ENCODE results near the gene RPS6KL1. TPM values are rescaled to one million over a fixed set of nuclear protein-coding genes. Genes with fewer than 3 reads are reported as not detected.

Gene RPS6KL1
- total RNA-seq, 1 experiment from 2014 or later, result 8.8 TPM

DNA sequence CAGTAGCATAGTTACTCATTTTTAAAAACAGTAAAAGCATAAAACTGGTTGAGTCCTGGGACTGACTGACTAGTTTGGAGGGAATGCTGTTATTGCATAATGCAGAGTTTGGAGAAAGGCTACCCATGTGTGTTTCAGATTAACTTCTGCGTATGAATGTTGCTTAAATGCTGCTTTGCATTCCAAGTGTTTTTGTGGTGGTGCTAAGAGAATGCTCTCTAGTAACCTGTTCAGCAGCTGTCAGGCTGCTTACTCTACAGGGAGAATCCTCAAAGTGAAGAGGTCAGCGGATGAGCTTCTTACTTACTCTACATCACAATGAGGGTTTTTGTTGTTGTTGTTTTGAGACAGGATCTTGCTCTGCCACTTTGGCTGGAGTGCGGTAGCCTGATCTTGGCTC lies 37.1 kb downstream of the RPS6KL1 start:
- POLR2A ChIA-PET, result no interaction called here
- no peak for TF ChIP-seq CTCF (IDR thresholded peaks at IDR 0.05; ENCODE audit: unreplicated experiment)
- no peaks in the 10 kb centered on the region for H3K27me3 Mint-ChIP-seq (ENCODE audit: insufficient read depth, unreplicated experiment)
- peak overlapping the region; percentile 48 for H3K27ac Mint-ChIP-seq (ENCODE audit: low read depth, unreplicated experiment)
- peak overlapping the region; percentile 34 for H3K4me3 Mint-ChIP-seq (ENCODE audit: unreplicated experiment)
- no TSS peak for BruUV-seq (replicated peaks)
- CTCF ChIA-PET, result interaction anchor here (0.6 to 1.6 kb wide), 4 partner anchors 20 to 204 kb away, joined by 3 to 8 read pairs (median 5); no protein-coding TSS in a partner anchor
- peak; percentile 67 for DNase-seq (ENCODE audit: unreplicated experiment)
- peaks cover 64% of the 10 kb centered on the region for H3K36me3 Mint-ChIP-seq (ENCODE audit: insufficient read depth, unreplicated experiment)
- no peaks in the 10 kb centered on the region for H3K9me3 Mint-ChIP-seq (ENCODE audit: unreplicated experiment)
- intact Hi-C loops (cut with micrococcal nuclease), result no loop called here
- peaks cover 56% of the 10 kb centered on the region for H3K4me1 Mint-ChIP-seq (ENCODE audit: insufficient read depth, unreplicated experiment)

GRCh38 chr14:74882103-74882920 lies 40.7 kb downstream of the RPS6KL1 start:
- POLR2A ChIA-PET, result interaction anchor here (0.5 to 5.5 kb wide), 27 partner anchors 8 to 1158 kb away, joined by 3 to 32 read pairs (median 3); partner anchors contain the start of genes AREL1, EIF2B2, FCF1 and RPS6KL1
- intact Hi-C loops (cut with micrococcal nuclease), result no loop called here
- Mint-ChIP-seq H3K27ac (ENCODE audit: low read depth, unreplicated experiment) (peak overlapping the region; percentile 99), H3K9me3 (ENCODE audit: unreplicated experiment) (no peaks in the 10 kb centered on the region), H3K4me1 (ENCODE audit: insufficient read depth, unreplicated experiment) (peaks cover 50% of the 10 kb centered on the region), H3K36me3 (ENCODE audit: insufficient read depth, unreplicated experiment) (peaks cover 31% of the 10 kb centered on the region), H3K4me3 (ENCODE audit: unreplicated experiment) (peak overlapping the region; percentile 99), H3K27me3 (ENCODE audit: insufficient read depth, unreplicated experiment) (no peaks in the 10 kb centered on the region)
- CTCF ChIA-PET, result interaction anchor here (0.6 to 15.4 kb wide), 10 partner anchors 11 to 507 kb away, joined by 3 to 204 read pairs (median 4); no protein-coding TSS in a partner anchor
- TF ChIP-seq CTCF (IDR thresholded peaks at IDR 0.05; ENCODE audit: unreplicated experiment), result no peak
- peak; percentile 55 for DNase-seq (ENCODE audit: unreplicated experiment)
- BruUV-seq (replicated peaks), result TSS peak; percentile 40

DNA sequence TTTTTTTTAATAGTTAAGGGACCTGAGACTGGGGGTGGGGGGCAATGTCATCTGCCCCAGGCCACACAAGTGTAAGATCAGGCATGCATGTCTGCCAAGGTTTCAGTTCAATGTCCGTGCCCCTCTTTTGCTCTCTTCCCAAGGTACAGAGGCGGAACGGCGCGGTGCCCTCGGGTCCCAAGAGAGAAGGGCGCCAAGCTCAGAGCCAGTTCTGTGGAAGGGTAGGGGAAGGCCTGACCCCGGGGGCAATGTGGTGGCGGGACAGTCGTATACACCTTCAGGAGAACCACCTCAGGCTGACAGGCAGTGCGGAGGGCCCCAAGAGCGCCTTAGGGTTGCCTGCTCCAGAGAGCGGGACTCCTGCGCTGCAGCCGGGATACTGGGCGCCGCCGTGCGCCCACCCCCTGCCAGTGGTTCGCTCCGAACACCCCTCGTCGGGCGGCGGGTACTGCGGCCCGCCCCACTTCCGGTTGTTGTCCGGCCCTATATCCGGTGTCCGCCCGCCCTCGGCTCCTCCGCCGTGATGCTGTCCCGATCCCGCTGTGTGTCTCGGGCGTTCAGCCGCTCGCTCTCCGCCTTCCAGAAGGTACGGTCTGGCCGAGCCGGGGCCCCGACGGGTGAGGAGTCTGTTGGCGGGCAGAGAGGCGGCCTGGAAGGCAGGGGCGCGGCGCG lies 41.5 kb downstream of the RPS6KL1 start, which contains the start of gene DLST:
Gene DLST, plus strand, starts transcription at position 486 of the 672 bp plus-strand sequence. Its CDS starts 38 bp downstream, at position 524.
- intact Hi-C loops (cut with micrococcal nuclease), result no loop called here
- Mint-ChIP-seq H3K9me3 (ENCODE audit: unreplicated experiment) (no peaks in the 10 kb centered on the region), H3K4me3 (ENCODE audit: unreplicated experiment) (peak within 1 kb of the TSS; percentile 99), H3K36me3 (ENCODE audit: insufficient read depth, unreplicated experiment) (peaks cover 29% of the 10 kb centered on the region), H3K27me3 (ENCODE audit: insufficient read depth, unreplicated experiment) (no peaks in the 10 kb centered on the region), H3K4me1 (ENCODE audit: insufficient read depth, unreplicated experiment) (peaks cover 50% of the 10 kb centered on the region), H3K27ac (ENCODE audit: low read depth, unreplicated experiment) (peak within 1 kb of the TSS; percentile 99)
- ChIA-PET POLR2A (interaction anchor here (0.6 to 5.5 kb wide), 30 partner anchors 7 to 572 kb away, joined by 3 to 32 read pairs (median 4); partner anchors contain the start of genes AREL1, EIF2B2, FCF1 and RPS6KL1), CTCF (interaction anchor here (0.6 to 15.4 kb wide), 8 partner anchors 12 to 273 kb away, joined by 3 to 204 read pairs (median 3); no protein-coding TSS in a partner anchor)
- no peak for TF ChIP-seq CTCF (IDR thresholded peaks at IDR 0.05; ENCODE audit: unreplicated experiment)
- no TSS peak for BruUV-seq (replicated peaks)
- DNase-seq (ENCODE audit: unreplicated experiment), result peak; percentile 84
